B cell (primary cell): ENCODE results near the gene CLCNKB. TPM values are rescaled to one million over a fixed set of nuclear protein-coding genes. Genes with fewer than 3 reads are reported as not detected.

Experiments
- ATAC-seq: fragments of 200-7000 bp; cut with Tn5 transposase; one replicate; pipeline ENCODE4 v1.10.0; 2021; ENCODE audit warnings: low read depth, mild to moderate bottlenecking, moderate number of reproducible peaks, moderate library complexity
- CTCF ChIA-PET: fragments of 350-600 bp; sonication (Branson Sonifier 250); formaldehyde crosslinking; loops from one replicate; lab custom pipeline; 2021; ENCODE audit warnings: antibody characterized with exemption, inconsistent platforms; lab: Charles Lee
- POLR2A ChIA-PET: fragments of 350-600 bp; sonication (Branson Sonifier 250); formaldehyde crosslinking; loops from one replicate; lab custom pipeline; 2021; ENCODE audit warnings: antibody characterized with exemption; lab: Charles Lee
- DNase-seq: peaks from one replicate; pipeline ENCODE4 v3.0.0; 2013
- H2AFZ ChIP-seq: 2 replicates; pipeline ENCODE4 v1.6.1; 2012; ENCODE audit warnings: mild to moderate bottlenecking, low read depth, low read length; ENCODE audit not compliant: insufficient read depth, poor library complexity, severe bottlenecking
- H3K27ac ChIP-seq, 2 donors: 1 replicate in 1 of 2; 2 replicates in 1 of 2; pipeline ENCODE4 v1.5.1; 2012 to 2013; ENCODE audit warnings: low read length in 2 of 2, mild to moderate bottlenecking in 2 of 2, moderate library complexity in 1 of 2
- H3K27me3 ChIP-seq, 4 experiments: fragments of 200-600 bp in 1 of 4; sonication (generic) in 1 of 4; replicated peaks in 1 of 4; 1 replicate in 2 of 4; 2 replicates in 2 of 4; pipeline versions ENCODE4 v1.6.1 to v1.7.0; 2013 to 2016; ENCODE audit warnings: low read length in 3 of 4, mild to moderate bottlenecking in 2 of 4, mixed read lengths in 1 of 4, moderate library complexity in 1 of 4; ENCODE audit not compliant: insufficient read depth in 4 of 4, control insufficient read depth in 3 of 4; ENCODE audit errors: control extremely low read depth in 1 of 4
- H3K36me3 ChIP-seq, 2 experiments: replicated peaks in 1 of 2; 1 replicate in 1 of 2; 2 replicates in 1 of 2; pipeline versions ENCODE4 v1.6.1 to v1.7.1; 2013; ENCODE audit warnings: low read length in 1 of 2; ENCODE audit not compliant: insufficient read depth in 2 of 2, control insufficient read depth in 1 of 2; ENCODE audit errors: control extremely low read depth in 1 of 2, extremely low read depth in 1 of 2
- H3K4me1 ChIP-seq, 2 donors: fragments of 200-600 bp in 1 of 2; sonication (generic) in 1 of 2; 1 replicate in 1 of 2; 2 replicates in 1 of 2; pipeline versions ENCODE4 v1.5.1 to v1.6.1; 2013 to 2017; ENCODE audit warnings: low read length in 2 of 2; ENCODE audit not compliant: control insufficient read depth in 2 of 2, insufficient read depth in 2 of 2
- H3K4me2 ChIP-seq: replicated peaks from 2 replicates; pipeline ENCODE3; 2012; ENCODE audit warnings: mild to moderate bottlenecking, low read depth, low read length; ENCODE audit not compliant: poor library complexity, severe bottlenecking
- H3K4me3 ChIP-seq, 5 experiments: fragments of 200-600 bp in 1 of 5; sonication (generic) in 1 of 5; 1 replicate in 3 of 5; 2 replicates in 2 of 5; pipeline versions ENCODE4 v1.5.1 to v1.7.0; 2011 to 2016; ENCODE audit warnings: low read length in 4 of 5, mild to moderate bottlenecking in 4 of 5, low read depth in 2 of 5, control low read depth in 1 of 5, moderate library complexity in 1 of 5; ENCODE audit not compliant: insufficient read depth in 1 of 5; ENCODE audit errors: control extremely low read depth in 1 of 5, extremely low read depth in 1 of 5
- H3K79me2 ChIP-seq: fragments of 200-600 bp; sonication (generic); one replicate; pipeline ENCODE4 v1.6.0; 2016; ENCODE audit warnings: low read length; ENCODE audit not compliant: control insufficient read depth, insufficient read depth
- H3K9ac ChIP-seq: fragments of 200-600 bp; sonication (generic); 2 replicates; pipeline ENCODE4 v1.6.1; 2017; ENCODE audit warnings: mild to moderate bottlenecking, low read length, moderate library complexity
- H3K9me3 ChIP-seq, 3 donors: one replicate each; pipeline versions ENCODE4 v1.6.1 to v1.7.1; 2013; ENCODE audit warnings: low read length in 2 of 3; ENCODE audit not compliant: control insufficient read depth in 2 of 3, insufficient read depth in 1 of 3; ENCODE audit errors: control extremely low read depth in 1 of 3
- H4K20me1 ChIP-seq: 2 replicates; pipeline ENCODE4 v1.6.0; 2012; ENCODE audit warnings: mild to moderate bottlenecking, low read length; ENCODE audit not compliant: insufficient read depth, control insufficient read depth, poor library complexity, severe bottlenecking
- H3K27ac Mint-ChIP-seq: one replicate; pipeline ENCODE4 v1.8.0; 2021; ENCODE audit warnings: mixed read lengths
- H3K27me3 Mint-ChIP-seq: one replicate; pipeline ENCODE4 v1.8.0; 2021; ENCODE audit warnings: mixed read lengths
- H3K4me1 Mint-ChIP-seq: one replicate; pipeline ENCODE4 v1.8.0; 2021; ENCODE audit warnings: mixed read lengths
- H3K4me3 Mint-ChIP-seq: one replicate; pipeline ENCODE4 v1.8.0; 2021; ENCODE audit warnings: mixed read lengths
- H3K9me3 Mint-ChIP-seq: one replicate; pipeline ENCODE4 v1.8.0; 2022; ENCODE audit warnings: mixed read lengths; ENCODE audit not compliant: insufficient read depth
- CTCF ChIP-seq: fragments of 200-600 bp; IDR thresholded peaks from one replicate; pipeline ENCODE4 v1.8.0; 2022; ENCODE audit warnings: antibody characterized with exemption, mild to moderate bottlenecking
- EZH2 ChIP-seq: IDR thresholded peaks from 2 replicates; pipeline ENCODE4 v1.6.1; 2012; ENCODE audit warnings: borderline replicate concordance, low read depth, mild to moderate bottlenecking, moderate library complexity, low read length; ENCODE audit not compliant: insufficient read depth, poor library complexity, severe bottlenecking
- WGBS: methylation state at CpG from one replicate; pipeline ENCODE4 v1.1.5; 2013; ENCODE audit warnings: missing lambda C conversion rate; ENCODE audit not compliant: insufficient coverage; 5-methylcytosine and 5-hydroxymethylcytosine counted together
- intact Hi-C: fragments of 100-400 bp; cut with micrococcal nuclease; formaldehyde crosslinking; loops from one replicate; pipeline ENCODE4 v1.10.0; 2022
- polyA plus RNA-seq: library from polyadenylated mRNA; depleted of rRNA; stranded (reverse); fragments of >200 nt; gene quantifications from 2 replicates; pipeline ENCODE4 v1.2.3, GENCODE V29; 2012
- total RNA-seq, 2 donors: library from RNA; stranded (reverse); fragments of 120-200 nt in 1 of 2; gene quantifications; 1 replicate in 1 of 2; 2 replicates in 1 of 2; pipeline versions ENCODE4 v1.2.3 to v1.2.4, GENCODE V29; 2013 to 2022

Gene CLCNKB
- total and polyA plus RNA-seq, 2 donors (not counting 1 experiment from before 2014, with no cell fraction given), result not detected

- peak; percentile 83 for DNase-seq
- H3K27me3 Mint-ChIP-seq, result peaks cover 8% of the 10 kb centered on the region
These were observed 35.5 kb downstream of the CLCNKB start for GRCh38 chr1:16078925-16079656.

More at GRCh38 chr1:16078925-16079656, 35.5 kb downstream of the CLCNKB start:
- Histone ChIP-seq H3K4me3 (peak overlapping the region in 4 of 5 experiments; percentile 25 to 58 (median 41)), H3K4me1 (peaks cover 3 to 8% of the 10 kb centered on the region in 2 donors), H3K27ac (no peak overlapping the region), H3K27me3 (peaks cover 0 to 15% (median 2%) of the 10 kb centered on the region in 4 experiments), H3K79me2 (no peaks in the 10 kb centered on the region), H2AFZ (peak overlapping the region; percentile 97), H3K9ac (peak overlapping the region; percentile 58), H3K4me2 (peak overlapping the region; percentile 88), H3K9me3 (no peaks in the 10 kb centered on the region), H3K36me3 (no peaks in the 10 kb centered on the region), H4K20me1 (no peaks in the 10 kb centered on the region)
- 49% methylated on average over 9 of the region's 10 CpGs for WGBS
- TF ChIP-seq CTCF, result peak; percentile 85
- no peak for TF ChIP-seq EZH2
- CTCF ChIA-PET, result interaction anchor here (0.6 to 10.8 kb wide), 35 partner anchors 9 to 872 kb away, joined by 3 to 237 read pairs (median 4); partner anchors contain the start of genes CPLANE2 and FBXO42
- Mint-ChIP-seq H3K4me3 (peak overlapping the region; percentile 79), H3K27ac (peak overlapping the region; percentile 61), H3K9me3 (no peaks in the 10 kb centered on the region), H3K4me1 (peaks cover 11% of the 10 kb centered on the region)
- intact Hi-C loops, result loop anchor here (1.0 to 5.0 kb wide), 4 partner anchors 108 to 533 kb away; partner anchors contain the start of genes CPLANE2 and NBPF1
- POLR2A ChIA-PET, result interaction anchor here (0.5 to 0.7 kb wide), 2 partner anchors 110 to 214 kb away, joined by 3 to 8 read pairs; no protein-coding TSS in a partner anchor
- ATAC-seq, result peak; percentile 88
